GM11168 (cell line): Measurements from ENCODE around the gene CAMTA1.

Source experiments
- in situ Hi-C: fragments of 300-500 bp; cut with MboI; formaldehyde crosslinking; loops from one replicate; pipeline ENCODE4 v1.12.0; 2022; ENCODE audit warnings: low sequenced_read_pairs; ENCODE audit not compliant: unreplicated experiment

The CAMTA1 gene

GRCh38 chr1:7664893-7665250 lies 879.6 kb downstream of the CAMTA1 start:
- in situ Hi-C loops: loop anchor here (10.0 kb wide), 1 partner anchor 250 kb away; no protein-coding TSS in a partner anchor

GRCh38 chr1:7666249-7666648 lies 881.0 kb downstream of the CAMTA1 start:
- in situ Hi-C loops: loop anchor here (10.0 kb wide), 1 partner anchor 249 kb away; no protein-coding TSS in a partner anchor

GRCh38 chr1:7667159-7667558 lies 881.9 kb downstream of the CAMTA1 start:
- in situ Hi-C loops: loop anchor here (10.0 kb wide), 1 partner anchor 248 kb away; no protein-coding TSS in a partner anchor

GRCh38 chr1:7667625-7668218 lies 882.5 kb downstream of the CAMTA1 start:
- in situ Hi-C loops: loop anchor here (10.0 kb wide), 1 partner anchor 247 kb away; no protein-coding TSS in a partner anchor

GRCh38 chr1:7669559-7670311 lies 884.5 kb downstream of the CAMTA1 start:
- in situ Hi-C loops: loop anchor here (10.0 kb wide), 1 partner anchor 245 kb away; no protein-coding TSS in a partner anchor

GRCh38 chr1:7670334-7671145 lies 885.3 kb downstream of the CAMTA1 start:
- in situ Hi-C loops: no loop called here

GRCh38 chr1:7671146-7671465 lies 885.9 kb downstream of the CAMTA1 start:
- in situ Hi-C loops: no loop called here

- in situ Hi-C loops: no loop called here
Observed at GRCh38 chr1:7671676-7672075, 886.4 kb downstream of the CAMTA1 start.

GRCh38 chr1:7672864-7673263 lies 887.6 kb downstream of the CAMTA1 start:
- in situ Hi-C loops: no loop called here

GRCh38 chr1:7674972-7675371 lies 889.7 kb downstream of the CAMTA1 start:
- in situ Hi-C loops: no loop called here

- in situ Hi-C loops: no loop called here
Observed at GRCh38 chr1:7675431-7676273, 890.4 kb downstream of the CAMTA1 start.

GRCh38 chr1:7676274-7676945 lies 891.2 kb downstream of the CAMTA1 start:
- in situ Hi-C loops: no loop called here

GRCh38 chr1:7677111-7677510 lies 891.9 kb downstream of the CAMTA1 start:
- in situ Hi-C loops: no loop called here

- in situ Hi-C loops: no loop called here
Observed at GRCh38 chr1:7677815-7678214, 892.6 kb downstream of the CAMTA1 start.

- in situ Hi-C loops: no loop called here
Observed at GRCh38 chr1:7678491-7679158, 893.4 kb downstream of the CAMTA1 start.

GRCh38 chr1:7679159-7679872 lies 894.1 kb downstream of the CAMTA1 start:
- in situ Hi-C loops: no loop called here

GRCh38 chr1:7679873-7680206 lies 894.6 kb downstream of the CAMTA1 start:
- in situ Hi-C loops: no loop called here

GRCh38 chr1:7680207-7680954 lies 895.1 kb downstream of the CAMTA1 start:
- in situ Hi-C loops: no loop called here
